K562 (cell line): Measurements from ENCODE around the gene CD163. TPM values are rescaled to one million over a fixed set of nuclear protein-coding genes. Genes with fewer than 3 reads are reported as not detected.

Experiments used
- ATAC-seq: fragments of 200-7000 bp; cut with Tn5 transposase; 3 replicates; pipeline ENCODE4 v1.9.1; 2020; ENCODE audit warnings: moderate library complexity
- BruUV-seq: library from RNA; stranded (reverse); fragments of 400-500 nt; replicated peaks from 2 replicates; lab custom pipeline; 2021; lab: Mats Ljungman, UMichigan
- CTCF ChIA-PET: fragments of 300-600 bp; formaldehyde crosslinking; extraction: SDS; loops from one replicate; lab custom pipeline; 2021; ENCODE audit warnings: low intra/inter-chr PET ratio; lab: Yijun Ruan, JAX
- POLR2A ChIA-PET: fragments of 300-600, 350-650 bp; sonication (Branson Sonifier 250); formaldehyde crosslinking; extraction: SDS; loops from one replicate; lab custom pipeline; 2021; ENCODE audit warnings: antibody characterized with exemption, inconsistent platforms; lab: Yijun Ruan, JAX
- DNase-seq, 4 experiments: peaks; one replicate each; pipeline versions ENCODE4 v3.0.0 to v3.0.0-alpha.2; 2011 to 2018; ENCODE audit warnings: low spot score in 3 of 4, mixed read lengths in 3 of 4; ENCODE audit errors: extremely low read depth in 1 of 4
- FAIRE-seq: peaks from 2 replicates; lab custom pipeline; 2011; peaks lifted over from hg19 to GRCh38; lab: Jason Lieb, UNC
- H2AFZ ChIP-seq: 2 replicates; pipeline ENCODE4 v1.6.0; 2011; ENCODE audit warnings: low read depth, low read length, control low read depth, inconsistent platforms
- H3K27ac ChIP-seq: fragments of 200-600 bp; 3 replicates; pipeline ENCODE4 v1.8.0; 2011; ENCODE audit warnings: low read depth, mild to moderate bottlenecking, control low read depth, inconsistent platforms, low read length, moderate library complexity, mixed read lengths; ENCODE audit errors: extremely low read depth
- H3K27me3 ChIP-seq, 2 experiments: fragments of 300-600 bp in 1 of 2; 2 replicates in 1 of 2; 3 replicates in 1 of 2; pipeline versions ENCODE4 v1.6.0 to v1.8.0; 2011; ENCODE audit warnings: inconsistent platforms in 2 of 2, low read length in 2 of 2, mild to moderate bottlenecking in 1 of 2, mixed read lengths in 1 of 2, moderate library complexity in 1 of 2; ENCODE audit not compliant: control insufficient read depth in 2 of 2, insufficient read depth in 2 of 2
- H3K36me3 ChIP-seq: fragments of 300-600 bp; 3 replicates; pipeline ENCODE4 v1.8.0; 2011; ENCODE audit warnings: mild to moderate bottlenecking, low read length, inconsistent platforms; ENCODE audit not compliant: control insufficient read depth, insufficient read depth
- H3K4me1 ChIP-seq, 2 experiments: fragments of 200-600 bp in 1 of 2; replicated peaks in 1 of 2; 2 replicates in 1 of 2; 3 replicates in 1 of 2; pipeline versions ENCODE4 v1.5.1 to v1.8.0; 2011; ENCODE audit warnings: inconsistent platforms in 2 of 2, low read length in 2 of 2, mild to moderate bottlenecking in 1 of 2, mixed read lengths in 1 of 2, moderate library complexity in 1 of 2; ENCODE audit not compliant: control insufficient read depth in 2 of 2, insufficient read depth in 2 of 2
- H3K4me2 ChIP-seq: 2 replicates; pipeline ENCODE4 v1.6.1; 2011; ENCODE audit warnings: low read length, control low read depth, inconsistent platforms, mixed read lengths; ENCODE audit not compliant: insufficient read depth
- H3K4me3 ChIP-seq: fragments of 200-600 bp; sonication (generic), shearing (Covaris generic); 2 replicates; pipeline ENCODE4 v1.5.1; 2016; ENCODE audit warnings: control low read depth, inconsistent platforms
- H3K79me2 ChIP-seq: fragments of 200-600 bp; 3 replicates; pipeline ENCODE4 v1.8.0; 2011; ENCODE audit warnings: low read length, inconsistent platforms; ENCODE audit not compliant: control insufficient read depth, insufficient read depth
- H3K9ac ChIP-seq, 2 experiments: 2 replicates each; pipeline versions ENCODE4 v1.6.0 to v1.6.1; 2011; ENCODE audit warnings: low read depth in 2 of 2, low read length in 2 of 2, control low read depth in 1 of 2, inconsistent platforms in 1 of 2, mild to moderate bottlenecking in 1 of 2, mixed read lengths in 1 of 2; ENCODE audit not compliant: insufficient read depth in 1 of 2
- H3K9me1 ChIP-seq: one replicate; pipeline ENCODE4 v1.6.0; 2011; ENCODE audit warnings: inconsistent platforms, mild to moderate bottlenecking, low read length, moderate library complexity; ENCODE audit not compliant: control insufficient read depth, insufficient read depth
- H3K9me3 ChIP-seq: replicated peaks from 2 replicates; pipeline ENCODE4 v1.5.1; 2011; ENCODE audit warnings: low read depth, low read length, inconsistent platforms; ENCODE audit not compliant: control insufficient read depth, insufficient read depth
- H4K20me1 ChIP-seq: replicated peaks from 2 replicates; pipeline ENCODE4 v1.6.1; 2011; ENCODE audit warnings: low read length, inconsistent platforms, mixed read lengths; ENCODE audit not compliant: control insufficient read depth, insufficient read depth
- ARID3B ChIP-seq: fragments of 250-450 bp; sonication (Bioruptor Pico); IDR thresholded peaks from 2 replicates; pipeline ENCODE4 v1.4.0; 2020; ENCODE audit warnings: borderline replicate concordance
- TEAD4 ChIP-seq, 2 experiments: sonication (generic) in 1 of 2; formaldehyde crosslinking in 1 of 2; IDR thresholded peaks; 2 replicates each; pipeline versions ENCODE4 v1.6.1 to v1.8.0; 2012 to 2022; ENCODE audit warnings: borderline replicate concordance in 1 of 2, inconsistent platforms in 1 of 2, low read length in 1 of 2, mild to moderate bottlenecking in 1 of 2, missing genetic modification reagents in 1 of 2
- ZNF318 ChIP-seq, 2 experiments: fragments of 450-650 bp; IDR thresholded peaks; 2 replicates each; pipeline ENCODE4 v1.6.1; 2016; ENCODE audit warnings: mild to moderate bottlenecking in 2 of 2, borderline replicate concordance in 1 of 2, low read depth in 1 of 2, moderate library complexity in 1 of 2
- whole genome bisulfite sequencing: fragments of 100-300 bp; shearing (Covaris generic); methylation state at CpG from one replicate; pipeline ENCODE4 v1.1.6; 2016; ENCODE audit warnings: low coverage, mixed read lengths; ENCODE audit not compliant: insufficient coverage; ENCODE audit errors: missing lambda C conversion rate; 5-methylcytosine and 5-hydroxymethylcytosine counted together
- in situ Hi-C: fragments of 300-500 bp; cut with MboI; formaldehyde crosslinking; loops from 4 replicates; pipeline ENCODE4 v1.15.0; 2018; ENCODE audit warnings: inconsistent platforms, mixed read lengths
- intact Hi-C: fragments of 100-400 bp; cut with micrococcal nuclease; formaldehyde crosslinking; loops from 2 replicates; pipeline ENCODE4 v1.14.2; 2022
- polyA plus RNA-seq, 8 experiments: library from polyadenylated mRNA; depleted of rRNA in 4 of 8; stranded (reverse) in 5 of 8; unstranded in 3 of 8; fragments of >200 nt; fragmentation: Nextera tagmentation in 2 of 8; fragmentation: Illumina TruSeq in 1 of 8; extraction: Ambion mirVana in 2 of 8; extraction: Trizol in 1 of 8; gene quantifications; 2 replicates each; pipeline versions ENCODE4 v1.2.1 to v1.2.3, GENCODE V29; 2011 to 2014; ENCODE audit warnings: inconsistent platforms in 1 of 8, missing spikeins in 1 of 8
- total RNA-seq, 7 experiments: library from RNA; depleted of rRNA in 6 of 7; stranded (reverse); fragments of >200 nt in 6 of 7; fragmentation: Illumina TruSeq in 2 of 7; extraction: Trizol in 2 of 7; gene quantifications; 2 replicates each; pipeline versions ENCODE4 v1.2.1 to v1.2.3, GENCODE V29; 2011 to 2021; ENCODE audit warnings: low replicate concordance in 1 of 7
- TF ChIP-seq, protein P1 (sequence below): fragments of 250-450 bp; sonication (Bioruptor Pico); IDR thresholded peaks from 2 replicates; pipeline ENCODE4 v1.8.0; 2022; ENCODE audit warnings: inconsistent platforms

The CD163 gene
- total and polyA plus RNA-seq, 9 of the 15 experiments (the other 6 are each of a cell fraction or from before 2014, with no cell fraction given), result 0.62 TPM; not detected in 8

DNA sequence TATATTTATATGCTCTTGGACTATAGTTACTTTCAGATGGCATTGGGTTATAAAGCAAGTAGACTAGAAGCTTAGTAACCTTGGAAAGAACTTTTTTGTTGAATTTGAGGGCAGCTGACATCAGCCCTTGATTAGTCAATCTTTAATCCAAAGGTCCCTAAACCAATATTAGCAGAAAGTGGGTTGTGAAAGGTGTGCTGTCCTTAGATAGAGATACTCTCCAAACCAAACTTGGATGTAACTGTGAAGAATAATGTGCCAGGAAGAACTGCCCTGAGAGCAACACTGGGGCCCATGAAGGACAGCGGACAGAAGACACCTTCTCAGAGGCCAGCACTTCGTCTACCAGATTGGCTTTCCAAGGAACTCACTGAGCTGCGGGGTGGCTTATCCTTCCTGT, 10.6 kb downstream of the CD163 start:
- no peaks in the 10 kb centered on the region for H4K20me1 ChIP-seq
- H2AFZ ChIP-seq, result no peak overlapping the region
- H3K27ac ChIP-seq, result no peak overlapping the region
- WGBS, result 0% methylated on average over 3 of the region's 3 CpGs
- H3K79me2 ChIP-seq, result no peaks in the 10 kb centered on the region
- BruUV-seq, result no TSS peak
- no peaks in the 10 kb centered on the region for H3K36me3 ChIP-seq
- H3K9me3 ChIP-seq, result no peaks in the 10 kb centered on the region
- DNase-seq (no peak), FAIRE-seq (no peak), ATAC-seq (no peak)
- H3K4me2 ChIP-seq, result no peak overlapping the region
- H3K27me3 ChIP-seq, result no peaks in the 10 kb centered on the region
- intact Hi-C loops, result no loop called here
- POLR2A ChIA-PET, result no interaction called here
- TF ChIP-seq ZNF318 (IDR thresholded peaks at IDR 0.05; ENCODE audit: borderline replicate concordance in 1 of 2, low read depth in 1 of 2) (no peak), TEAD4 (IDR thresholded peaks at IDR 0.05; ENCODE audit: low read length) (no peak), TEAD4 (CRISPR knock-in tag; IDR thresholded peaks at IDR 0.05; ENCODE audit: borderline replicate concordance) (no peak), ARID3B (CRISPR knock-in tag) (no peak)
- TF ChIP-seq, protein P1, sequence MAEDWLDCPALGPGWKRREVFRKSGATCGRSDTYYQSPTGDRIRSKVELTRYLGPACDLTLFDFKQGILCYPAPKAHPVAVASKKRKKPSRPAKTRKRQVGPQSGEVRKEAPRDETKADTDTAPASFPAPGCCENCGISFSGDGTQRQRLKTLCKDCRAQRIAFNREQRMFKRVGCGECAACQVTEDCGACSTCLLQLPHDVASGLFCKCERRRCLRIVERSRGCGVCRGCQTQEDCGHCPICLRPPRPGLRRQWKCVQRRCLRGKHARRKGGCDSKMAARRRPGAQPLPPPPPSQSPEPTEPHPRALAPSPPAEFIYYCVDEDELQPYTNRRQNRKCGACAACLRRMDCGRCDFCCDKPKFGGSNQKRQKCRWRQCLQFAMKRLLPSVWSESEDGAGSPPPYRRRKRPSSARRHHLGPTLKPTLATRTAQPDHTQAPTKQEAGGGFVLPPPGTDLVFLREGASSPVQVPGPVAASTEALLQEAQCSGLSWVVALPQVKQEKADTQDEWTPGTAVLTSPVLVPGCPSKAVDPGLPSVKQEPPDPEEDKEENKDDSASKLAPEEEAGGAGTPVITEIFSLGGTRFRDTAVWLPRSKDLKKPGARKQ, result no peak
- in situ Hi-C loops, result no loop called here
- H3K4me1 ChIP-seq, result no peaks in the 10 kb centered on the region
- no peak overlapping the region for H3K9ac ChIP-seq
- CTCF ChIA-PET, result no interaction called here
- no peaks in the 10 kb centered on the region for H3K9me1 ChIP-seq
- no peak overlapping the region for H3K4me3 ChIP-seq
